Renal cortex interstitium (tissue), 11 donors: Measurements from ENCODE around the gene SRC. TPM values are rescaled to one million over a fixed set of nuclear protein-coding genes. Genes with fewer than 3 reads are reported as not detected.

Experiments used
- DNase-seq, 11 donors: peaks; one replicate each; pipeline ENCODE4 v3.0.0-alpha.2; 2013; ENCODE audit warnings: low read depth in 9 of 11, low spot score in 4 of 11; ENCODE audit errors: extremely low read depth in 1 of 11
- polyA plus RNA-seq, 3 donors: library from polyadenylated mRNA; unstranded; fragments of 120-200 nt; gene quantifications; one replicate each; pipeline ENCODE4 v1.2.1, GENCODE V29; 2013; ENCODE audit not compliant: insufficient read length in 3 of 3

The SRC gene
- polyA plus RNA-seq, 3 donors = 47.6 to 70.5 (median 56.5) TPM

GRCh38 chr20:37425103-37425625 lies 79.2 kb downstream of the SRC start:
- DNase-seq = no peak

- no peak for DNase-seq
Measured at GRCh38 chr20:37426106-37426505, 80.2 kb downstream of the SRC start.

DNA sequence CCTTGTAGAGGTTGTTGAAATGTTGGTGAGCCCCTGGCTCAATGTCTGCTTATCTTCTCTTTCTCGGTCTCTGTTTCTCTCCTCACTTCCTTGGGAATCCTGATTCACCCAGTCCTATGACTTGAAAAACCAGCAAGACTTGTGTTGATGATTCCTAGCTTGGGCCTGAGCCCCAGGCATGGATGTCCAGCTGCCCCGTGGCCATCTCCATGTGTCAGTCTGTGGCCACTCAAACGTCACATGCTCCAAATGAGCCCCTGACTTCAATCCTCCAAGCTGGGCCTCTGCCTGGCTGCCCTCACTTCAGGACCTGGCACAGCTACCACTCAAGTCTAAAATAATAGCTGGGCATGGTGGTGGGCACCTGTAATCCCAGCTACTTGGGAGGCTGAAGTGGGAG lies 81.0 kb downstream of the SRC start:
- no peak for DNase-seq

- DNase-seq = no peak
Measured at GRCh38 chr20:37430044-37430443, 84.1 kb downstream of the SRC start.

DNA sequence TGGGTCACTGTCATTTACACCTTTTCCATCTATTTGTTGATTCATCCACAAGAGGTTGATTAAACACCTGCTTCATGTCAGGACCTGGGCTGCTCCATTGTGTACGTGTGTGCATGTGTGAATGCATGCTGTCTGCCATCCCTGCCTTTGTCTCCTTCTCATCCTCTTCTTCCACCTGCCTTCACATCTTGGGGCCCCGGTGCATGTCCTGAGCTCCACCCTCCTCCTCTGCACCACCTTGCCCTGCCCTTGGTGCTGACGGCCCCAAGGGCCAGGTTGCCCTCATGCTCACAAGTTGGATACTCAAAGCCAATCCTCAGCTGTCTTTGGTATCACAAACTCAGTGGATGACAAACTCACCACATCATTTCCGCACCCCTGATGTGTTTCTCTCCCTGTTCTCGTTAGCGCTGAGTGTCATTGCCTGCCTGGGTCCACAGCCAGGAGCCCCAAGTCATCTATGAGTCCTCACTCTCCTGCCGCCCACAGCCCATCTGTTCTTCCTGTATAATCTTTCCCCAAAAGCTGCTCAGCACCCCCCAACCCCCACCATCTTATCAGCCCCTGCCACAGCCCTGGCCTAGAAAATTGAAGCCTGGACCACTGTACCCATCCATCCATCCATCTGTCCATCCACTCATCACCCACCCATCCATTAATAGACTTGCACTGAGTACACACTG lies 85.0 kb downstream of the SRC start:
- DNase-seq = no peak

GRCh38 chr20:37431786-37432185 lies 85.8 kb downstream of the SRC start:
- no peak for DNase-seq

DNA sequence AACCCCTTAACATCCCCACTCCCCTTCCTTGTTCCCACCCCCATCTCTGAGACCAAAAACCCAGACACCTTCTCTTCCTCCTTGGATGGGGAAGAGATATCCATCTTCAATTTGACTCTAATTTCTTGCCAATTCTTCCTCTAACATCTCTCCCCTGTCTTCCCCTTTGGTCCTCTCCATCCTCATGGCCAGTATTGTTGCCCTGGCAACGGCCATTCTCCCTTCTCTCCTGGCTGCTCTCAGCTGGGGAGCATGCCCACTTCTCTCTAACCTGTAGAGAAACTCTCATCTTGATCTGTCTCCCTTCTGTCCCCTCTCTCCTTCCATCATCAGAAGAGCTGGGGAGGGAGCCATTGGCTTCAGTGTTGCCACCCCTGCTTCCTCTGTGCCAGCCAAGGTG lies 86.7 kb downstream of the SRC start:
- DNase-seq = no peak

- no peak for DNase-seq
Measured at GRCh38 chr20:37435607-37436006, 89.7 kb downstream of the SRC start.

DNA sequence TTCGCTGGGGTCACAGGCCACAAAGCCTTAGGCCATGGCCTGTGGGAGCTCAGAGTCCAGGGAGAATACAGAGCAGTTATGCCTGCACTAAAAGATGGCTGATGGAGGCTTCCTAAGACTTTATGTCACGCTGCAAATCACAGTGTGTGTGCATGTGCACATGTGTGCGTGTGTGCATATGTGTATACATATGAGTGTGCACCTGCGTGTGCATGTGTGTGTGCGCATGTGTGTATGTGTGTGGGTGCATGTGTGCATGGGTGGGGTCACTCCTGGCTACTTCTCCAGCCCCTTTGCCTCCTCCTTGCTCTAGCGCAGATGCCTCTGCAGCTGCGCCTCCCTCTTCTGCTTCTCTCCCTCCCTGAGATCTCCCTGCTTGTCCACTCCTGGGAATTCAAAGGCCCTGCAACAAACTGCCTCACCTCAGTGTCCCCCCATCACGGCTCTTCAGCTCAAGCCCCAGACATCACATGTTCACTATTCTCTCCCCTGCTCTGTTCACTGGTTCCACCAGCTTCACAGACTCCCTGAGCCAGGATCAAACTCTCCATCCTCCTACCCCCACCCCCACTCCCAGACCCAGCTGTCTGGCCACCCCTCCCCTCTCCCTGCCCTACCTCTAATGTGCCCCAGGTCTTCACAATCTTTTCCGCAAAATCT lies 90.7 kb downstream of the SRC start:
- no peak for DNase-seq

- DNase-seq = no peak
Measured at GRCh38 chr20:37437676-37438075, 91.7 kb downstream of the SRC start.

DNA sequence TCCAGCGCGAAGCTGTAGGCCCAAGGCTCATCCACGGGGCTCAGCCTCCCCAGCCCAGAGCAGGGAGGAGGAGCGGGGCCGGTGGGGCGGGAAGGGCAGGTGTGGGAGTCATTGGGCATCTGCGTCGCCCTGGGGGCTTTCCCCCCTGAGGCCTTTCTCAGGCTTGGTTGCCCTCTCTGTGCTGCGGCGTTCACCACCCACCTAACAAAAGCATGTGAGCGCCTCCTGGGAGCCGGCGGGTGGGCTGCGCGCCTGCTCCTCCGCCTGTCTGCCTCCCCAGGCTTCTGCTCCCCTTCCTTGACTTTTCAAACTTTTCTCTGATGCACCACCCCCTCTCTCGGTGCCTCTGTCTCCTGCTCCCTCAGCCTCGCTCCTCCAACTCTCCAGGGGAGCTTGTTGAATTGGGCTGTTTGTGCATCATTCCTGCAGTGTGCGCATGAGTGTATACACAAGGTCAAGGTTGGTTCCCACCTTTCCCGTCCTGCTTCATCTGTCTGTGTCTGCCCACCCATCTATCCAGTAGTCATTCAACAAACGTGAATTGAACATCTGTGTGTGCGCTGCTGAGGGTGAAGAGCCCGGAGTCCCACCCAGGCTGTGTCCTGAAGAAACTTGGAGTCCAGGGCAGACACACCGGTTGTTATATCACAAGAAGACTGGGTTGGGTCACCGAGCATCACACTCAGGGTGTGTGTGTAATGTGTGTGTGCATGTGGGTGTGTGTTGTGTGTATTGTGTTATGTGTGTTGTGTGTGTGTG lies 92.7 kb downstream of the SRC start:
- no peak for DNase-seq

GRCh38 chr20:37439223-37439933 lies 93.4 kb downstream of the SRC start:
- no peak for DNase-seq

- no peak for DNase-seq
Measured at GRCh38 chr20:37441023-37441422, 95.1 kb downstream of the SRC start.

DNA sequence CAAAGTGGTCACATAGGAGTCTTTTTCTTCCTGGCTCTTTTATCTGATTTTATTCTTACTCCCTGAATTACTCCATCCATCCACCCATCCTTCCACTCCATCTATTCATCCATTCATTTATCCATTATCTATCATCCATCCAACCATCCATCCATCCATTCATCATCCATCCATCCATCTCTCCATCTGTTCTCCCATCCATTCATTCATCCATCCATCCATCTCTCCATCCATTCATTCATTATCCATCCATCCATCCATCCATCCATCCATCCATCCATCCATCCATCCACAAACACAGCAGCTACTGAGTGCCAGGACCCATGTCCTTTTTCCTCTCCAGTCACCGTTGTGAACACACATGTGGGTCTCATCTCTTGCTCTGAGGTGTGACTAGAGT lies 96.6 kb downstream of the SRC start:
- no peak for DNase-seq

DNA sequence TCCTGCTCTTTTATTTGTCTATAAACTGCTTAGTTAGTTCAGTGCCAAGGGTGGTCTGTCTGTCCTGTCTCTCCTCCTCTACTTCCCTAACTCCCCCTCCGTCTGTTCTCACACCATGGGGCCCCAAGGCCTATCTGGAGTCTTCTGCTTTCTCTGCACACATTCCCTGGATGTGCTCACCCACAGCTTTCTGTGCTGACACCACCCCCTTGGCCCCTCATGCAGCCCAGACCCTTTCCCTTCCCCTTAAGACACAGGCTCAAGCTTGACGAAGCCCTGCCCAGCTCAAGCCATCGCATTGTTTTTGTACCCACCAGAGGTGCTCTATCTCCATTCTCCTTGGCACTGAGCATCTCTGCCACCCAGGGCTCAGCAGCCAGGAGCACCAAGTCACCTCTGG lies 97.0 kb downstream of the SRC start:
- DNase-seq = no peak

- DNase-seq = no peak
Measured at GRCh38 chr20:37443596-37443995, 97.7 kb downstream of the SRC start.

- no peak for DNase-seq
Measured at GRCh38 chr20:37445041-37445440, 99.1 kb downstream of the SRC start.

DNA sequence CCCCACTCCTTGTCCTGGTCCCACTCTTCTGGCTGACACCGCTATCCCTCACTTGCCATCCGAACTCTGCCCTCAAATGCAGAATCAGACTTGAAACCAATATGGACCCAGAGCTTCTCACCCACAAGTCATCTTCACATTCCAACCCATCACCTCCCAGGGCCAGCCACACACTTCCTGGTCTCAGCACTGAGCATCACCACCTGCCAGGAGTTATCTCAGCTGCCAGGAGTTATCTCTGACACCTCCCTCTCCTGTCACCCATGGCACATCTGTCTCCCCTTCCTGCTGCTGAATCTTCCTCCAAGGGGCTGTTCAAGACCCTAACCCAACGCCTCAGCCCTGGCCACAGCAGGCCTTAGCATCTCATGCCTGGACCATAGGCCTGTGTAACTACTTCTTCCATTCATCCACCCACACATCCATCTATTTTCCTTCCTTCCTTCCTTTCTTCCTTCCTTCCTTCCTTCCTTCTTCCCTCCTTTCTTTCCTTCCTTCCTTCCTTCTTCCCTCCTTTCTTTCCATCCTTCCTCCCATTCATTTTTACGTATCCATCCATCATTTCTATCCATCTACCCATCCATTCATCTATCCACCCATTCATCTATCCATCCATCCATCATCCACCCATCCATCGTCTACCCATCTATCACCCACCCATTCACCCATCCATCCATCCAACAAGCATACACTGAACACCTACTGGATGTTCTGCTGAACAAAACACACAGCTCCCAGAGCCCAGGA lies 100.5 kb downstream of the SRC start:
- no peak for DNase-seq

GRCh38 chr20:37447688-37448087 lies 101.7 kb downstream of the SRC start:
- DNase-seq = no peak
